Cerebellar nuclear complex (tissue), 1 donor: ENCODE results near the gene CARD8.

Source experiments
- DNase-seq, 2 experiments: peaks; one replicate each; lab custom pipeline; 2025; lab: John Stamatoyannopoulos, UW

CARD8 gene

DNA sequence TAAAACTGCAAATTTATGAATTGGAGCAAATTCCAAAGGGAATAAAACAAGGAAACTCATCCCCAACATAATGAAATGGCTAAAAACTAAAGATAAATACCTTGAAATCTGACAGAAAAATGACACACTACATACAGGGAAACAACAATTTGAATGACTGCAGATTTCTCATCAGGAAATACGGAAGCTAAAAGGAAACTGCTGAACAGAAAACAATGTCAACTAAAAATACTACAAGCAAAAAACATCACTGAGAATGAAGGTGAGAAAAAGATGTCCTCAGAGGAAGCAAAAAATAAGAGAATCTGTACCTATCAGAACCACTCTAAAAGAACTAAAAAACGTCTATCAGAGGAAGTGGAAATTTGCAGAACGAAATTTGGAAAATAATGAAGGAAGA is 45.7 kb downstream of the CARD8 start:
- no peak for DNase-seq

DNA sequence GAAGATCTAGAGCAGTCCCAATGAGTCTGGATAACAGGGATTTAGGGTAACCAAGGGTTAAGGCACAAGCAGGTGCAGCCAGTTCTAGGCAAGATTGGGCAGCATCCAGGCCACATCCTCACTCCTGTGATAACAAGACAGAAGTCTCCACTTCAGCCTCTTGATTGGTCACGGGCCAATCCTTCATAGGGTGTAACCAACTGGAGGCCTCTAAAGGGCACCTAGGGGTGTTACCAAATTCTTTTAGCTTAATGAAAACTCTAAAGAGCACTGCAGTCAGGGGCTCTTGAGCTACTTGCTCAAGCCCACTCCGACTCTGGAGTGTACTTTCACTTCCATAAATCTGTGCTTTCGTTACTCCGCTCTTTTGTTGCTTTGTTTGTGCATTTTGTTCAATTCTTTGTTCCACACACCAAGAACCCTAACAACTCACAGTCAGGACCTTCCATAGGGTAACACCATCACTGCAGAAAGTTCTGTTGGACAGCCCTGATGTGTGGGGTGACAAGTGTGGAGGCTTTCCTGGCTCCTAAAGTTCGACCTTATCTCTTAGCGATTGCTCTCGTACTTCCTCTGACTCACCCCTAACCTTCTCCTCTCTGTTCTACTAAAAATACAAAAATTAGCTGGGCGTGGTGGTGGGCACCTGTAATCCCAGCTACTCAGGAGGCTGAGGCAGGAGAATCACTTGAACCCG is 49.2 kb downstream of the CARD8 start:
- DNase-seq = no peak

DNA sequence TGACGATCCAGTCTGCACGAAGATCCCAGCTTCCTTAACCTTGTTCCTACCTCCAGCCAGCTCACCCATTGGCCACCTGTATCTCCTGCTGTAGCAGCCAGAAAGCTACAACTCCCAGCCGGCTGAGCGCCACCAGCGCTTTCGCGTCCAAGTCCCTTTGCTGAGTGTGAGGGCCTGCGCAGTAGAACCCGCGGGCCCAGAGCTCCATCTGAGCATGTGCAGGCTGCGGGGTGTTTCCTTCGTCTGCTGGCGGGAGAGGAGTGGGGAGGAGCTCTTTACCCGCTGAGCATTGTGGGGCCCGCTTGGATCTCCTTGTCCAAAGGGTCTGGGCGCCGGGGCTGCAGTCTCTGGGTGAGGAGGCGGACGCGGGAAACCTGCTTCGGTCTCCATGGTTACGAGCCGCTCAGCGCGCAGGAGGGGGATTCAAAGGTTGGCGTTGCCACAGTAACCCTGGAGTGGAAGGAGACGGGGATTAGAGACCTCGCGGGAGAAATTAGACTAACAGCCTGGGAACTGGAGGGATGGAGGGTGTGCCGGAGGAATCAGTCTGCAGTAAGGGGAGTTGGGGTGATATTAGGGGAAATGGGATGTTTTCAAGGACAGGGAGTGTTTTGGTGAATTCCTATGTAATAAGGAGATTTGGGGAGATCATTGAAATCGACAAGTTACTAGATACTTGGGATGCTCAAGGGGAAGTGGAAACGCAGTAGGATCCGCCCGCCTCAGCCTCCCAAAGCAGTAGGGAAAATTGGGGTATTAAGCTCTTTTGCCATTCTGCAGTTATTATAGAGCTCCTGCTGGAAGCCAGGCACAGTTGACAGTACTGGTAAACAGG is 51.7 kb downstream of the CARD8 start:
- DNase-seq = peak; percentile 91 to 98

- no peak for DNase-seq
Observed at GRCh38 chr19:48203222-48203793, 52.4 kb downstream of the CARD8 start.

GRCh38 chr19:48196933-48197665 is 58.6 kb downstream of the CARD8 start:
- DNase-seq = no peak

DNA sequence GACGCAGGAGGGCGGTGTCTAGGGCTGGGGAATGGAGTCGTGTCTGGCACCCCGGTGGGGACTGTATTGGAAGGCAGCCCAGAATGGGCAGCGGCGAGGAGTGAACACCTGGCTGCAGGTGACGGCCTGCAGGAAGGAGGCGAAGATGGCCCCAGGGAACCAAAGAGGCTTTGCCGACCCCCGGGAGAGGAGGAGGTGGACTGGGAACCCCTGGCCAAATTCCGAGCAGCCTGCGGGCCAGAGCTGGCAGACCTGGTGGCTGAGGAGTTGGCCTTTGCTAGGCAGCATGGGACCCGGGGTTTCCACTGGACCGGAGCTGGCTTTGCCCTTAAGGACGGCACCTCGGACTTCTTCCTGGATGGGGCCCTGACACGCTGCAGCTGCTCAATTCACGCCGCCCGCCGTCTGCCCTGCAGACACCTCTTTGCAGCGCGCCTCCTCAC is 59.4 kb downstream of the CARD8 start:
- DNase-seq = no peak

GRCh38 chr19:48194844-48195830 is 60.6 kb downstream of the CARD8 start:
- DNase-seq = no peak

- no peak for DNase-seq
Observed at GRCh38 chr19:48194041-48194843, 61.5 kb downstream of the CARD8 start.

DNA sequence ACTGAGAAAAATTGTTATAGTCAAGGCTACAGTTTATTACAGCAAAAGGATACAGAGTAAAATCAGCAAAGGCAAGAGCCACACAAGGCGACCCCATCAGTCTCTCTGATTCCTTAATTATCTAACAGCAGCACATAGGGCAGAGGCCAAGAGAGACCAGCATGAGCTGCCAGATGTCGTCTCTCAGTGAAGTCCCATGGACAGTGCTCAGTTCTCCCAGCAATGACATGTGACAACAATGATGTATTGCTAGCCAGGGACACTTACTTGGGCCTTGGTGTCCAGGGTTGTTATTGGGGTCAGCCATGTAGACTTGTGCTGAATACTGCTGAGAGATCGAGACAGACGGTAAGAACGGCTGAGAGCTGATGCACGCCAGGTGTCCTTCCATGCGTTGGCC is 63.0 kb downstream of the CARD8 start:
- DNase-seq = no peak

DNA sequence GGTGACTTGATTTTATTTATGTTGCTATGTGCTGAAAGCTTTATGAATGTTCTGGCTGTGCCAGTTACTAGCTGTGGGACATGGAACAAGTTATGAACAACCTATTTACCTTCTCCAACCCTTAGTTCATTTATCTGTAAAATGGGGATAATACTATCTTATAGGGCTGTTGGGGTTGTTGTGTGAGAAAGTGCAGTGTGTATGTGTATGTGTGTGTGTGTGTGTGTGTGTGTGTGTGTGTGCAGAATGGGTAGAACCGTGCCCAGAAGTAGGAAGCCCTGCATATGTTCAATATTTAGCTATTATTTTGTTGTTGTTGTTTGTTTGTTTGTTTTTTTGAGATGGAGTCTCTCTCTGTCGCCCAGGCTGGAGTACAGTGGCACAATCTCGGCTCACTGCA is 64.8 kb downstream of the CARD8 start:
- DNase-seq = no peak

DNA sequence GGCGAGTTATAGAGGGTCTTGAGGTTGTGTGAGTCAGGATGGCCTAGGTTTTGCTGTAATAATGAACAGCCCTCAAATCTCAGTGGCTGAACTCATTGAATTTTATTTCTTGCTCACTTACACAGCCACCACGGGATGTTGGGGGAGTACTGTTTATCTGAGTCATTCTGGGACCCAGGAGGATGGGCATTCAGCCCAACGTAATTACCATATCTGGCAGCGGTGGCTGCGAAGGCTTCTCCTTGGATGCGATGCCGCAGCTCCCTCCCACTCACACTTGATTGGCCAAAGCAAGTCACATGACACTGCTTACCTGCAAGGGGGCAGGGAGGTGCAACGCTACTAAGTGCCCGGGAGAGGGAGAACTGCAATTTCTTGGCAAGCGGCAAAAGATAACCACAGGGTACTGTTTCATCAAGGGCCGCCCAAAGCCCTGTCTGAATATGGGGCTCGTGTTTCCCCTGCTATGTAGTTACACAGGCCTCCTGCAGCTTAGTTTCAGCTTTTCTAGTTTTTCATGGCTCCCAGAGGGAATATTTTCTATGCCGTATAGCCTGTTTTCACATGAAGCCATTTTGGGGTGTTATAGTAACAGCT is 65.3 kb downstream of the CARD8 start:
- DNase-seq = peak; percentile 48 to 51

DNA sequence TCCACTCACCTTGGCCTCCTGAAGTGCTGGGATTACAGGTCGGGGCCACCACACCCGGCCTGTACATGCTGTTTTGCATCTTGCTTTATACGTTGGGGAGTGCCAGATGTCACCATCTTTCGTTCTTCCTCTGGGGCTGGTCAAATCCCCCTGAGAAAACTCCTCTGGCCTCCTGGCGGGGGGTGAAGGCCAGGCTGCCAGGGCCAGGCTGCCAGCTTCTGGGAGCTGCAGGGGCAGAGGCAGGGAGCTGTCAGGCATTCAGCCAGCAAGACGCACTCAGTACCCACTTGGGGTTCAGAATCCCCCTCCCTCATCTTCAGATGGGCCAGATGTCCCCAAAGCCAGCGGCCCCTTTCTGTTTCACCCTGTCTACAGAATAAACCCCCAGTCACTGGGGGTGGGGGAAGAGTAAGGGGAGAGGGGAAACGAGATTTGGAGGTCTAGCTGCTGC is 69.1 kb downstream of the CARD8 start:
- no peak for DNase-seq

- no peak for DNase-seq
Observed at GRCh38 chr19:48186015-48186414, 69.7 kb downstream of the CARD8 start.

DNA sequence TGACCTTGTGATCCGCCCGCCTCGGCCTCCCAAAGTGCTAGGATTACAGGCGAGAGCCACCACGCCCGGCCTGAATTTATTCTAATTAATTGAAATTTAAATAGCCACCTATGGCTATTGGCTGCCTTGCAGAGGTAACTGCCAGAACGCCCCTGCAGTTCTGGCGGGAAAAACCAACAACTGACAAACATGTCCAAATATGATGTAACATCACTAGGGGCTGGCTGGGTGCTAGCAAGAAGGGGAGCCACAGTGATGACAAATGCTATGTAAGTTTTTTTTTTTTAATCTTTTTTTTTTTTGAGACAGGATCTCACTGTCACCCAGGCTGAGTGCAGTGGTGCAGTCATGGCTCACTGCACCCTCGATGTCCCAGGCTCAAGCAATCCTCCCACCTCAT is 72.4 kb downstream of the CARD8 start:
- no peak for DNase-seq

DNA sequence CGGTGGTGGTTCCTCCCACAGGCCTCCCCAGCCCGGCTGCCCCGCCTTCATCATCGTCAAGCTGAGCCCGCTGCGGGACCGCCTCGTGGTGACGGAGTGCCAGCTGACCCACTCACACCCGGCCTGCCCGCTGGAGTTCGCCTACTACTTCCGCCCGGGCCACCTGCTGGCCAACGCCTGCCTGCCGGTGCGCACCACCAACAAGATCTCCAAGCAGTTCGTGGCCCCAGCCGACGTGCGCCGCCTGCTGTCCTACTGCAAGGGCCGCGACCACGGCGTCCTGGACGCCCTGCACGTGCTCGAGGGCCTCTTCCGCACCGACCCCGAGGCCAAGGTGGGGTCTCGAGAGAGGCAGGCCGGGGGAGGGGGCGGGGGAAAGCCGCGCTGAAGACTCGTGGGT is 73.3 kb downstream of the CARD8 start:
- DNase-seq = no peak

- DNase-seq = no peak
Observed at GRCh38 chr19:48181505-48181904, 74.2 kb downstream of the CARD8 start.

GRCh38 chr19:48176226-48176625 is 79.5 kb downstream of the CARD8 start:
- DNase-seq = no peak

GRCh38 chr19:48175578-48175977 is 80.1 kb downstream of the CARD8 start:
- no peak for DNase-seq

DNA sequence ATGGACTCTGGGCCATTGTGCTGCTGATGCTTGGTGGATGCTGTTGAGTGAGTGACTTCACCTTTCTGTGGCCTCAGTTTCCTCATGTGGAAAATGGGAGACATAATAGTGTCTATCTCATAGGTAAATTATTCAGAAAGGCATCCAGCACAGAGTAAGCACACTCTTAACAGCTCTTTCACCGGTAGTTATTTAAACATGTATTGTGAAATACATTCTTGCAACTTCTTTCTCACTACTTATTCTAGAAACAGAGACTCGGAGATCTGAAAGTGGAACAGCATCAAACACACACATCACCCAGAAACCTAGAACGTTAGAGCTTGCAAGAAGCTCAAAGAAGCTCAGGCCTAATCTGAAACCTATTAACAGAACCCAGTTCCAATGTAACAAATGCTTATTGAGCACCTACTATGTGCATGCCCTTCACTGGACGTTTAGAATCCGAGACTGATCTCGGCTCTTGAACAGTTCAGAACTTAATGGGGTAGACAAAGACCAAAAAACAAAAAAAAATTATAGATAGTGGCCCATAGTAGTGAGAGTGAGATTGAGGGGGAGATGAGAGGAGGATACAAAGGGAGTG is 81.2 kb downstream of the CARD8 start:
- DNase-seq = no peak
